ENCODE data around the gene PTBP2. TPM values are rescaled to one million over a fixed set of nuclear protein-coding genes. Genes with fewer than 3 reads are reported as not detected.

PTBP2 gene
- polyA plus RNA-seq, 1 experiment: 22.4 TPM

- Histone ChIP-seq H3K27ac (ENCODE audit: low read depth, low read length) (no peak overlapping the region), H3K4me3 (ENCODE audit: low read depth, low read length) (peak overlapping the region; percentile 89; the same call in 1 of the 2 replicates), H3K27me3 (ENCODE audit: control insufficient read depth, insufficient read depth, low read length) (no peaks in the 10 kb centered on the region), H3K9me3 (ENCODE audit: control insufficient read depth, insufficient read depth, low read length) (no peaks in the 10 kb centered on the region)
- CTCF ChIA-PET: no interaction called here
- POLR2A ChIA-PET: no interaction called here
- DNase-seq (ENCODE audit: low read depth, low spot score): no peak
- no peak for TF ChIP-seq CTCF (IDR thresholded peaks at IDR 0.05; ENCODE audit: low read depth, low read length)
These were observed 2.4 kb downstream of the PTBP2 start for GRCh38 chr1:96723936-96724335.

- no peak for DNase-seq (ENCODE audit: low read depth, low spot score)
- H3K27ac ChIP-seq (ENCODE audit: low read depth, low read length): no peak overlapping the region
- H3K27me3 ChIP-seq (ENCODE audit: control insufficient read depth, insufficient read depth, low read length): no peaks in the 10 kb centered on the region
- ChIA-PET POLR2A (no interaction called here), CTCF (no interaction called here)
- H3K4me3 ChIP-seq (ENCODE audit: low read depth, low read length): no peak overlapping the region
- TF ChIP-seq CTCF (IDR thresholded peaks at IDR 0.05; ENCODE audit: low read depth, low read length): no peak
- H3K9me3 ChIP-seq (ENCODE audit: control insufficient read depth, insufficient read depth, low read length): no peaks in the 10 kb centered on the region
These were observed 6.3 kb downstream of the PTBP2 start for GRCh38 chr1:96727860-96728259.

GRCh38 chr1:96730574-96731298, 9.2 kb downstream of the PTBP2 start:
- Histone ChIP-seq H3K9me3 (ENCODE audit: control insufficient read depth, insufficient read depth, low read length) (0 out of 2 replicates have a peak, but pooled peaks cover 2% of the 10 kb centered on the region), H3K27me3 (ENCODE audit: control insufficient read depth, insufficient read depth, low read length) (no peaks in the 10 kb centered on the region), H3K4me3 (ENCODE audit: low read depth, low read length) (no peak overlapping the region), H3K27ac (ENCODE audit: low read depth, low read length) (no peak overlapping the region)
- POLR2A ChIA-PET: no interaction called here
- DNase-seq (ENCODE audit: low read depth, low spot score): no peak
- CTCF ChIA-PET: interaction anchor here (0.9 to 1.1 kb wide), 2 partner anchors 12 to 494 kb away, joined by 3 read pairs; no protein-coding TSS in a partner anchor
- TF ChIP-seq CTCF (IDR thresholded peaks at IDR 0.05; ENCODE audit: low read depth, low read length): no peak

- no peak overlapping the region for H3K27ac ChIP-seq (ENCODE audit: low read depth, low read length)
- H3K27me3 ChIP-seq (ENCODE audit: control insufficient read depth, insufficient read depth, low read length): no peaks in the 10 kb centered on the region
- DNase-seq (ENCODE audit: low read depth, low spot score): no peak
- no peak for TF ChIP-seq CTCF (IDR thresholded peaks at IDR 0.05; ENCODE audit: low read depth, low read length)
- no peak overlapping the region for H3K4me3 ChIP-seq (ENCODE audit: low read depth, low read length)
- peaks cover 7% of the 10 kb centered on the region; the same call in 1 of the 2 replicates for H3K9me3 ChIP-seq (ENCODE audit: control insufficient read depth, insufficient read depth, low read length)
- ChIA-PET CTCF (no interaction called here), POLR2A (interaction anchor here (0.6 kb wide), 1 partner anchor 9 kb away, joined by 4 read pairs; no protein-coding TSS in a partner anchor)
These were observed 19.8 kb downstream of the PTBP2 start for GRCh38 chr1:96741335-96741734.

Measured in AG04450 (cell line).